Calu3 (cell line): ENCODE results near the gene KIF4B. TPM values are rescaled to one million over a fixed set of nuclear protein-coding genes. Genes with fewer than 3 reads are reported as not detected.
"Not testable (repeated sequence)": the region's sequence is repeated elsewhere in the genome, so short reads cannot be mapped to it uniquely, and the experiment has no call there.

ENCODE experiments used
- BruUV-seq: library from RNA; stranded (reverse); fragments of 400-500 nt; replicated peaks from 2 replicates; lab custom pipeline; 2021; lab: Mats Ljungman, UMichigan
- CTCF ChIA-PET: fragments of 300-600 bp; sonication (Branson Sonifier 250); formaldehyde crosslinking; loops from one replicate; lab custom pipeline; 2022; ENCODE audit warnings: antibody characterized with exemption; lab: Charles Lee
- DNase-seq: peaks from one replicate; pipeline ENCODE4 v3.0.0; 2022
- H3K27ac Mint-ChIP-seq: one replicate; pipeline ENCODE4 v1.8.0; 2022; ENCODE audit warnings: mixed read lengths; ENCODE audit not compliant: unreplicated experiment
- H3K27me3 Mint-ChIP-seq: one replicate; pipeline ENCODE4 v1.8.0; 2022; ENCODE audit warnings: mixed read lengths; ENCODE audit not compliant: unreplicated experiment
- H3K36me3 Mint-ChIP-seq: one replicate; pipeline ENCODE4 v1.8.0; 2022; ENCODE audit warnings: mild to moderate bottlenecking, moderate library complexity, mixed read lengths; ENCODE audit not compliant: insufficient read depth, unreplicated experiment
- H3K4me1 Mint-ChIP-seq: one replicate; pipeline ENCODE4 v1.8.0; 2022; ENCODE audit warnings: mild to moderate bottlenecking, low read depth, mixed read lengths; ENCODE audit not compliant: unreplicated experiment
- H3K4me3 Mint-ChIP-seq: one replicate; pipeline ENCODE4 v1.8.0; 2022; ENCODE audit warnings: mild to moderate bottlenecking, low read depth, moderate library complexity, mixed read lengths; ENCODE audit not compliant: unreplicated experiment
- H3K9me3 Mint-ChIP-seq: one replicate; pipeline ENCODE4 v1.8.0; 2022; ENCODE audit warnings: low read depth, mixed read lengths; ENCODE audit not compliant: unreplicated experiment
- CTCF ChIP-seq: fragments of 200-600 bp; IDR thresholded peaks from one replicate; pipeline ENCODE4 v1.8.0; 2022; ENCODE audit warnings: antibody characterized with exemption; ENCODE audit not compliant: unreplicated experiment
- intact Hi-C: fragments of 100-400 bp; cut with micrococcal nuclease; formaldehyde crosslinking; loops from one replicate; pipeline ENCODE4 v1.10.0; 2022; ENCODE audit not compliant: unreplicated experiment
- total RNA-seq: library from RNA; stranded (reverse); gene quantifications from 2 replicates; pipeline ENCODE4 v1.2.3, GENCODE V29; 2022

Gene KIF4B
- total RNA-seq, 1 experiment from 2014 or later: not detected

DNA sequence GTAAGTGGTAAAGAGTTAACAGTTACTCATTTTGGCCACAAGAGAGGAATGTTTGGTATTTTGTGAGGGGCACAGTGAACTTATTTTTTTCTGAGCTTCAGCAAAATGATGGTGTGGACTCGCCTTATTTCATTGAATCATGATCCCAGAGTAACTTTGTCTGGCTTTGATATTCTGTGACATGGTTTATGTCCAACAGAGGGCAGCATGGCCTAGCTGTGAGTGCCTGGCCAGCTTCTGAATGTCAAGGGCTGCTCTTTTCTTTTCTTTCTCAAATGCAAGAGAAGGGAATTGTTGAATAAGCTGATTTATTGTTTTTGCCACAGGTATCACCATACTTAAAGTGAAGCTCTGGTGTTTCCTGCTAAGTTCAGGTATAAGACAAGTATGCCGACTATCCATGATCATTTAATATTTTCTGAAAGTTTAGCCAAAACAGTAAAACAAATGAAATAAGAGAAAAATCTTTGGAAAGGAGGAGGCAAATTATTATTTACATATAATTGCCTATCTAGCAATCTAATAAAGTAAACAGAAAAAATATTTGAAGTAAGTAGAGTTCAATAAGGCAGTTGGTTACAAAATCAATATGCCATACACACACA is 41.0 kb upstream of the KIF4B start:
- Mint-ChIP-seq H3K27me3 (no peaks in the 10 kb centered on the region), H3K4me3 (no peak overlapping the region), H3K9me3 (no peaks in the 10 kb centered on the region), H3K27ac (no peak overlapping the region), H3K36me3 (no peaks in the 10 kb centered on the region), H3K4me1 (no peaks in the 10 kb centered on the region)
- peak; percentile 50 for TF ChIP-seq CTCF
- BruUV-seq: no TSS peak
- CTCF ChIA-PET: interaction anchor here (1.1 to 4.0 kb wide), 3 partner anchors 25 to 56 kb away, joined by 4 to 41 read pairs (median 19); no protein-coding TSS in a partner anchor
- DNase-seq: peak; percentile 60
- intact Hi-C loops: loop anchor here (1.0 to 2.0 kb wide), 3 partner anchors 32 to 174 kb away; no protein-coding TSS in a partner anchor

DNA sequence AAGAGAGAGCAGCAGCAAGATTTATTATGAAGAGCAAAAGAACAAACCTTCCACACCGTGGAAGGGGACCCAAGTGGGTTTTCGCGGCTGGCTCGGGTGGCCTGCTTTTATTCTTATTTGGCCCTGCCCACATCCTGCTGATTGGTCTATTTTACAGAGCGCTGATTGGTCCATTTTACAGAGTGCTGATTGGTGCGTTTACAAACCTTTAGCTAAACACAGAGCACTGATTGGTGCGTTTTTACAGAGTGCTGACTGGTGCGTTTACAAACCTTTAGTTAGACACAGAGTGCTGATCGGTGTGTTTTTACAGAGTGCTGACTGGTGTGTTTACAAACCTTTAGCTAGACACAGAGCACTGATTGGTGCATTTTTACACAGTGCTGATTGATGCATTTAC is 37.5 kb upstream of the KIF4B start:
- H3K4me1 Mint-ChIP-seq, H3K4me3 Mint-ChIP-seq, intact Hi-C loops, DNase-seq, H3K27ac Mint-ChIP-seq, CTCF ChIA-PET, H3K36me3 Mint-ChIP-seq, H3K9me3 Mint-ChIP-seq, BruUV-seq, H3K27me3 Mint-ChIP-seq: not testable (repeated sequence)

GRCh38 chr5:154977409-154977808 is 36.1 kb upstream of the KIF4B start:
- Mint-ChIP-seq H3K4me1 (no peaks in the 10 kb centered on the region), H3K27me3 (no peaks in the 10 kb centered on the region), H3K9me3 (peaks cover 3% of the 10 kb centered on the region), H3K4me3 (no peak overlapping the region), H3K27ac (no peak overlapping the region), H3K36me3 (no peaks in the 10 kb centered on the region)
- intact Hi-C loops: no loop called here
- CTCF ChIA-PET: no interaction called here
- BruUV-seq: no TSS peak
- no peak for DNase-seq
- no peak for TF ChIP-seq CTCF

DNA sequence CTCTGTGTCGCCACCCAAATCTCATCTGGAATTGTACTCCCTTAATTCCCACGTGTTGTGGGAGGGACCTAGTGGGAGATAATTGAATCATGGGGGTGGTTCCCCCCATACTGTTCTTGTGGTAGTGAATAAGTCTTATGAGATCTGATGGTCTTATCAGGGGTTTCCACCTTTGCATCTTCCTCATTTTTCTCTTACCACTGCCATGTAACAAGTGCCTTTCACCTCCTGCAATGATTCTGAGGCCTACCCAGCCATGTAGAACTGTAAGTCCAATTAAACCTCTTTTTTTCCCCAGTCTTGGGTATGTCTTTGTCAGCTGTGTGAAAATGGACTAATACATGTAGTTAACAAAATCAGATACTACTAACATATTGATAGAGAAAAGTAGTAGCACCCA is 35.3 kb upstream of the KIF4B start:
- CTCF ChIA-PET, H3K4me1 Mint-ChIP-seq, H3K4me3 Mint-ChIP-seq, H3K9me3 Mint-ChIP-seq, H3K36me3 Mint-ChIP-seq, H3K27me3 Mint-ChIP-seq, intact Hi-C loops, H3K27ac Mint-ChIP-seq, DNase-seq, BruUV-seq: not testable (repeated sequence)

GRCh38 chr5:154984946-154985516 is 28.5 kb upstream of the KIF4B start:
- CTCF ChIA-PET: no interaction called here

More at GRCh38 chr5:154984946-154985516, 28.5 kb upstream of the KIF4B start:
- no peak for DNase-seq
- no TSS peak for BruUV-seq
- no peaks in the 10 kb centered on the region for H3K27me3 Mint-ChIP-seq
- TF ChIP-seq CTCF: no peak
- intact Hi-C loops: no loop called here
- peaks cover 3% of the 10 kb centered on the region for H3K9me3 Mint-ChIP-seq
- no peaks in the 10 kb centered on the region for H3K4me1 Mint-ChIP-seq
- no peaks in the 10 kb centered on the region for H3K36me3 Mint-ChIP-seq
- no peak overlapping the region for H3K4me3 Mint-ChIP-seq
- no peak overlapping the region for H3K27ac Mint-ChIP-seq
